ENCODE measurements around the gene DNAH14. TPM values are rescaled to one million over a fixed set of nuclear protein-coding genes. Genes with fewer than 3 reads are reported as not detected.
"Not testable (repeated sequence)": the region's sequence is repeated elsewhere in the genome, so short reads cannot be mapped to it uniquely, and the experiment has no call there.

DNAH14 gene
- total RNA-seq, 1 experiment from 2014 or later = 39.7 TPM

GRCh38 chr1:225209153-225209552 is 279.7 kb downstream of the DNAH14 start:
- H3K4me1 Mint-ChIP-seq = no peaks in the 10 kb centered on the region
- H3K27ac ChIP-seq (ENCODE audit: insufficient read length, low read depth, low read length) = no peak overlapping the region
- no peaks in the 10 kb centered on the region for H3K23me2 ChIP-seq (ENCODE audit: insufficient read length, low read depth, low read length, poor library complexity, severe bottlenecking)
- no peaks in the 10 kb centered on the region for H3K27me3 ChIP-seq (ENCODE audit: insufficient read depth, low read length)
- H3K9me3 ChIP-seq (ENCODE audit: control insufficient read depth, low read depth, low read length) = no peaks in the 10 kb centered on the region
- no peak overlapping the region for H3K56ac ChIP-seq (ENCODE audit: insufficient read length, low read depth, low read length)
- peaks cover 44 to 52% of the 10 kb centered on the region in 2 experiments for H3K9me3 Mint-ChIP-seq
- no peak overlapping the region for H2BK5ac ChIP-seq (ENCODE audit: insufficient read length, low read length)
- no peak overlapping the region for H4K91ac ChIP-seq (ENCODE audit: insufficient read length, low read depth, low read length)
- no peak overlapping the region for H3K9ac ChIP-seq (ENCODE audit: extremely low read depth, insufficient read length, low read length)
- H2AK5ac ChIP-seq (ENCODE audit: insufficient read length, low read length) = no peak overlapping the region
- H3K4me3 Mint-ChIP-seq = no peak overlapping the region
- no peak overlapping the region for H3T11ph ChIP-seq (ENCODE audit: low read length)
- no peak overlapping the region for H4K8ac ChIP-seq (replicated peaks; ENCODE audit: insufficient read length, low read depth, low read length)
- H3K4ac ChIP-seq (ENCODE audit: low read depth, low read length) = no peak overlapping the region
- peaks cover 7 to 25% (median 11%) of the 10 kb centered on the region in 3 experiments for H3K36me3 Mint-ChIP-seq (ENCODE audit: insufficient read depth in 1 of 3, low read depth in 3 of 3)
- no peak overlapping the region for H2BK12ac ChIP-seq (ENCODE audit: insufficient read length, low read depth, low read length)
- H4K20me1 ChIP-seq (ENCODE audit: control insufficient read depth, insufficient read depth, insufficient read length) = no peaks in the 10 kb centered on the region
- no peaks in the 10 kb centered on the region for H3K79me2 ChIP-seq (ENCODE audit: insufficient read depth, low read length)
- no peak for DNase-seq
- no peak overlapping the region for H3K14ac ChIP-seq (ENCODE audit: insufficient read depth, low read length)
- no peaks in the 10 kb centered on the region for H3K4me1 ChIP-seq (ENCODE audit: insufficient read depth, low read length)
- H2BK120ac ChIP-seq (ENCODE audit: low read depth, low read length, poor library complexity, severe bottlenecking) = no peak overlapping the region
- H3K27me3 Mint-ChIP-seq (ENCODE audit: low read depth) = no peaks in the 10 kb centered on the region
- H2BK15ac ChIP-seq (ENCODE audit: low read depth, low read length) = no peak overlapping the region
- H2BK20ac ChIP-seq (ENCODE audit: low read depth, low read length, poor library complexity, severe bottlenecking) = no peak overlapping the region
- H3K4me2 ChIP-seq (ENCODE audit: insufficient read depth, insufficient read length, low read length) = no peak overlapping the region
- H3K23ac ChIP-seq (ENCODE audit: insufficient read length, low read depth, low read length) = no peak overlapping the region
- H4K5ac ChIP-seq (ENCODE audit: insufficient read length, low read depth, low read length) = no peak overlapping the region
- no peak overlapping the region for H2AFZ ChIP-seq (ENCODE audit: low read length)
- no peak overlapping the region for H3K27ac Mint-ChIP-seq
- no peak overlapping the region for H3K18ac ChIP-seq (ENCODE audit: insufficient read length, low read depth, low read length)
- no peak for TF ChIP-seq CTCF (conservative IDR thresholded peaks at IDR 0.05)
- no peaks in the 10 kb centered on the region for H3K79me1 ChIP-seq (ENCODE audit: insufficient read depth, low read depth, low read length, poor library complexity, severe bottlenecking)

DNA sequence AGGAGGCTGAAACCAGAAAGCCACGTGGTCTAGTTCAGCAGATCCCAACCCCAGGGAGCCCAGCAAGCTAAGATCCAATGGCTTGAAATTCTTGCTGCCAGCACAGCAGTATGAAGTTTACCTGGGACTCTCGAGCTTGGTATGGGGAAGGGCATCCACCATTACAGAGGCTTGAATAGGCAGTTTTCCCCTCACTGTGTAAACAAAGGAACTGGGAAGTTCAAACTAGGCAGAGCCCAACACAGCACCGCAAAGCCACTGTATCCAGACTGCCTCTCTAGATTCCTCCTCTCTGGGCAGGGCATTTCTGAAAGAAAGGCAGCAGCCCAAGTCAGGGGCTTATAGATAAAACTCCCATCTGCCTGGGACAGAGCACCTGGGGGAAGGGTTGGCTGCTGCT is 280.7 kb downstream of the DNAH14 start:
- H3K9me3 ChIP-seq (ENCODE audit: control insufficient read depth, low read depth, low read length); H2BK5ac ChIP-seq (ENCODE audit: insufficient read length, low read length); H3K4ac ChIP-seq (ENCODE audit: low read depth, low read length); H4K5ac ChIP-seq (ENCODE audit: insufficient read length, low read depth, low read length); H3K14ac ChIP-seq (ENCODE audit: insufficient read depth, low read length); DNase-seq; H3K27ac ChIP-seq (ENCODE audit: insufficient read length, low read depth, low read length); H2AK5ac ChIP-seq (ENCODE audit: insufficient read length, low read length); H3K4me2 ChIP-seq (ENCODE audit: insufficient read depth, insufficient read length, low read length); H3K18ac ChIP-seq (ENCODE audit: insufficient read length, low read depth, low read length); H3K79me2 ChIP-seq (ENCODE audit: insufficient read depth, low read length); H3K9ac ChIP-seq (ENCODE audit: extremely low read depth, insufficient read length, low read length); H2BK12ac ChIP-seq (ENCODE audit: insufficient read length, low read depth, low read length); H4K8ac ChIP-seq (replicated peaks; ENCODE audit: insufficient read length, low read depth, low read length); H3K27me3 ChIP-seq (ENCODE audit: insufficient read depth, low read length); H4K20me1 ChIP-seq (ENCODE audit: control insufficient read depth, insufficient read depth, insufficient read length); H3K27ac Mint-ChIP-seq; H3K23me2 ChIP-seq (ENCODE audit: insufficient read length, low read depth, low read length, poor library complexity, severe bottlenecking); H3K4me3 Mint-ChIP-seq; H2BK120ac ChIP-seq (ENCODE audit: low read depth, low read length, poor library complexity, severe bottlenecking); H3K27me3 Mint-ChIP-seq (ENCODE audit: low read depth); H3K79me1 ChIP-seq (ENCODE audit: insufficient read depth, low read depth, low read length, poor library complexity, severe bottlenecking); H3K4me1 ChIP-seq (ENCODE audit: insufficient read depth, low read length); H2BK15ac ChIP-seq (ENCODE audit: low read depth, low read length); H2BK20ac ChIP-seq (ENCODE audit: low read depth, low read length, poor library complexity, severe bottlenecking); H3K23ac ChIP-seq (ENCODE audit: insufficient read length, low read depth, low read length); H2AFZ ChIP-seq (ENCODE audit: low read length); H3K56ac ChIP-seq (ENCODE audit: insufficient read length, low read depth, low read length); H4K91ac ChIP-seq (ENCODE audit: insufficient read length, low read depth, low read length); H3T11ph ChIP-seq (ENCODE audit: low read length); H3K4me1 Mint-ChIP-seq: not testable (repeated sequence)
- no CpG with 5 or more reads among the region's 3 CpGs for WGBS (ENCODE audit: extremely low coverage, insufficient read length, low lambda C conversion rate)
- Mint-ChIP-seq H3K36me3 (ENCODE audit: insufficient read depth in 1 of 3, low read depth in 3 of 3) (peaks cover 7 to 25% (median 11%) of the 10 kb centered on the region in 3 experiments), H3K9me3 (peaks cover 48 to 57% of the 10 kb centered on the region in 2 experiments)
